Gastroesophageal sphincter (tissue), 4 donors: ENCODE results near the gene CNIH2. TPM values are rescaled to one million over a fixed set of nuclear protein-coding genes. Genes with fewer than 3 reads are reported as not detected.

Experiments used
- ATAC-seq: fragments of 150-250 bp; one replicate; pipeline ENCODE4 v1.9.1; 2016; ENCODE audit warnings: mild to moderate bottlenecking, moderate library complexity
- H3K27ac ChIP-seq, 4 donors: fragments of 200-600 bp; sonication (generic) in 3 of 4; 1 replicate in 3 of 4; 2 replicates in 1 of 4; pipeline ENCODE4 v1.5.1; 2016 to 2019
- H3K27me3 ChIP-seq: fragments of 200-600 bp; sonication (generic); one replicate; pipeline ENCODE4 v1.5.1; 2019
- H3K36me3 ChIP-seq, 2 donors: fragments of 200-600 bp; sonication (generic); one replicate each; pipeline ENCODE4 v1.5.1; 2019; ENCODE audit warnings: control low read depth in 1 of 2
- H3K4me1 ChIP-seq, 3 donors: fragments of 200-600 bp; sonication (generic); 1 replicate in 2 of 3; 2 replicates in 1 of 3; pipeline ENCODE4 v1.5.1; 2016 to 2019; ENCODE audit warnings: control low read depth in 2 of 3
- H3K4me3 ChIP-seq, 2 donors: fragments of 200-600 bp; sonication (generic); one replicate each; pipeline ENCODE4 v1.5.1; 2019; ENCODE audit warnings: mild to moderate bottlenecking in 1 of 2, moderate library complexity in 1 of 2
- H3K9me3 ChIP-seq, 3 donors: fragments of 200-600 bp; sonication (generic); one replicate each; pipeline ENCODE4 v1.5.1; 2017 to 2019; ENCODE audit warnings: control low read depth in 2 of 3
- CTCF ChIP-seq, 4 experiments: fragments of 200-600 bp in 2 of 4; fragments of 450-650 bp in 2 of 4; sonication (generic) in 1 of 4; IDR thresholded peaks; one replicate each; pipeline ENCODE4 v1.5.1; 2017 to 2019; ENCODE audit warnings: antibody characterized with exemption in 4 of 4, mild to moderate bottlenecking in 2 of 4, moderate library complexity in 2 of 4
- EP300 ChIP-seq: sonication (generic); formaldehyde crosslinking; IDR thresholded peaks from one replicate; pipeline ENCODE4 v1.6.1; 2017; ENCODE audit warnings: antibody characterized with exemption, mild to moderate bottlenecking
- POLR2A ChIP-seq, 2 donors: fragments of 450-650 bp; IDR thresholded peaks; one replicate each; pipeline ENCODE4 v1.6.1; 2017; ENCODE audit warnings: antibody characterized with exemption in 2 of 2, mild to moderate bottlenecking in 2 of 2, moderate library complexity in 1 of 2
- POLR2AphosphoS5 ChIP-seq: sonication (generic); formaldehyde crosslinking; IDR thresholded peaks from one replicate; pipeline ENCODE4 v1.6.1; 2017; ENCODE audit warnings: antibody characterized with exemption
- WGBS, 2 donors: methylation state at CpG; one replicate each; pipeline ENCODE4 v1.1.5; 2018; ENCODE audit warnings: low coverage in 1 of 2; 5-methylcytosine and 5-hydroxymethylcytosine counted together
- total RNA-seq, 4 donors: library from RNA; depleted of rRNA; stranded (reverse); fragments of >200 nt; gene quantifications; one replicate each; pipeline ENCODE4 v1.1.0, GENCODE V29; 2016

Gene CNIH2
- total RNA-seq, 4 donors from 2014 or later, result 1.1 TPM; not detected in 3

- peak overlapping the region in 1 of 4 donors; percentile 83 for H3K27ac ChIP-seq
- H3K36me3 ChIP-seq, result no peaks in the 10 kb centered on the region
Observed at GRCh38 chr11:66324664-66325063, 46.7 kb downstream of the CNIH2 start.

GRCh38 chr11:66325263-66325671 is 47.3 kb downstream of the CNIH2 start:
- no peaks in the 10 kb centered on the region for H3K27me3 ChIP-seq
- no peak overlapping the region for H3K4me3 ChIP-seq
- no peak for ATAC-seq
- TF ChIP-seq POLR2A (IDR thresholded peaks at IDR 0.05), result no peak
- WGBS, 2 donors, result 50 to 100% methylated on average over 1 of the region's 8 CpGs
- H3K4me1 ChIP-seq, result peaks cover 0 to 43% (median 30%) of the 10 kb centered on the region in 3 donors
- peak overlapping the region in 3 of 4 donors; percentile 65 to 84 (median 83) for H3K27ac ChIP-seq
- no peaks in the 10 kb centered on the region for H3K9me3 ChIP-seq
- H3K36me3 ChIP-seq, result no peaks in the 10 kb centered on the region

More at GRCh38 chr11:66324664-66325063, 46.7 kb downstream of the CNIH2 start:
- TF ChIP-seq EP300, result no peak
- TF ChIP-seq CTCF (IDR thresholded peaks at IDR 0.05), result no peak
- no peak for TF ChIP-seq POLR2AphosphoS5
- no peak for ATAC-seq
- WGBS, 2 donors, result 73% methylated on average over 9 of the region's 10 CpGs; no CpG with 5 or more reads in 1 of the 2 donors
- H3K4me1 ChIP-seq, result peaks cover 0 to 43% (median 30%) of the 10 kb centered on the region in 3 donors
- no peak overlapping the region for H3K4me3 ChIP-seq
- no peaks in the 10 kb centered on the region for H3K9me3 ChIP-seq
- no peaks in the 10 kb centered on the region for H3K27me3 ChIP-seq

- Histone ChIP-seq H3K27ac (peak overlapping the region in 3 of 4 donors; percentile 65 to 84 (median 83)), H3K4me1 (peaks cover 0 to 43% (median 30%) of the 10 kb centered on the region in 3 donors), H3K27me3 (no peaks in the 10 kb centered on the region), H3K4me3 (no peak overlapping the region), H3K36me3 (peaks cover 0 to under 1% of the 10 kb centered on the region in 2 donors), H3K9me3 (no peaks in the 10 kb centered on the region)
- TF ChIP-seq CTCF (IDR thresholded peaks at IDR 0.05), result no peak
- no peak for TF ChIP-seq POLR2A (IDR thresholded peaks at IDR 0.05)
- TF ChIP-seq EP300, result no peak
- TF ChIP-seq POLR2AphosphoS5, result no peak
- ATAC-seq, result peak; percentile 59
- WGBS, 2 donors, result no CpG with 5 or more reads among the region's 21 CpGs
Observed at GRCh38 chr11:66326261-66327111, 48.5 kb downstream of the CNIH2 start.

- TF ChIP-seq EP300 (no peak), CTCF (IDR thresholded peaks at IDR 0.05) (peak in 1 of 4 experiments; percentile 7)
- Histone ChIP-seq H3K9me3 (no peaks in the 10 kb centered on the region), H3K27ac (peak overlapping the region in 3 of 4 donors; percentile 65 to 84 (median 83)), H3K36me3 (peaks cover 0 to 10% of the 10 kb centered on the region in 2 donors), H3K27me3 (no peaks in the 10 kb centered on the region), H3K4me1 (peaks cover 0 to 34% (median 30%) of the 10 kb centered on the region in 3 donors), H3K4me3 (no peak overlapping the region)
- 46% methylated on average over 3 of the region's 10 CpGs; no CpG with 5 or more reads in 1 of the 2 donors for WGBS, 2 donors
- peak; percentile 20 for ATAC-seq
Observed at GRCh38 chr11:66327171-66328030, 49.4 kb downstream of the CNIH2 start.

- no peaks in the 10 kb centered on the region for H3K9me3 ChIP-seq
- H3K4me1 ChIP-seq, result peaks cover 0 to 34% (median 30%) of the 10 kb centered on the region in 3 donors
- no peak for TF ChIP-seq EP300
- no peak for TF ChIP-seq CTCF (IDR thresholded peaks at IDR 0.05)
- no peak for TF ChIP-seq POLR2A (IDR thresholded peaks at IDR 0.05)
- no peak for TF ChIP-seq POLR2AphosphoS5
- WGBS, 2 donors, result no CpG with 5 or more reads among the region's 3 CpGs
- peak; percentile 15 for ATAC-seq
- H3K4me3 ChIP-seq, result no peak overlapping the region
- H3K36me3 ChIP-seq, result peaks cover 0 to 16% of the 10 kb centered on the region in 2 donors
- H3K27ac ChIP-seq, result peak overlapping the region in 3 of 4 donors; percentile 65 to 84 (median 83)
- H3K27me3 ChIP-seq, result no peaks in the 10 kb centered on the region
Observed at GRCh38 chr11:66328031-66328301, 50.0 kb downstream of the CNIH2 start.
